ENCODE measurements around the gene CD109.
"Not testable (repeated sequence)": the region's sequence is repeated elsewhere in the genome, so short reads cannot be mapped to it uniquely, and the experiment has no call there.

CD109 gene

GRCh38 chr6:73801652-73802268, 105.8 kb downstream of the CD109 start:
- TF ChIP-seq, protein P1, sequence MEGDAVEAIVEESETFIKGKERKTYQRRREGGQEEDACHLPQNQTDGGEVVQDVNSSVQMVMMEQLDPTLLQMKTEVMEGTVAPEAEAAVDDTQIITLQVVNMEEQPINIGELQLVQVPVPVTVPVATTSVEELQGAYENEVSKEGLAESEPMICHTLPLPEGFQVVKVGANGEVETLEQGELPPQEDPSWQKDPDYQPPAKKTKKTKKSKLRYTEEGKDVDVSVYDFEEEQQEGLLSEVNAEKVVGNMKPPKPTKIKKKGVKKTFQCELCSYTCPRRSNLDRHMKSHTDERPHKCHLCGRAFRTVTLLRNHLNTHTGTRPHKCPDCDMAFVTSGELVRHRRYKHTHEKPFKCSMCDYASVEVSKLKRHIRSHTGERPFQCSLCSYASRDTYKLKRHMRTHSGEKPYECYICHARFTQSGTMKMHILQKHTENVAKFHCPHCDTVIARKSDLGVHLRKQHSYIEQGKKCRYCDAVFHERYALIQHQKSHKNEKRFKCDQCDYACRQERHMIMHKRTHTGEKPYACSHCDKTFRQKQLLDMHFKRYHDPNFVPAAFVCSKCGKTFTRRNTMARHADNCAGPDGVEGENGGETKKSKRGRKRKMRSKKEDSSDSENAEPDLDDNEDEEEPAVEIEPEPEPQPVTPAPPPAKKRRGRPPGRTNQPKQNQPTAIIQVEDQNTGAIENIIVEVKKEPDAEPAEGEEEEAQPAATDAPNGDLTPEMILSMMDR (IDR thresholded peaks at IDR 0.05; ENCODE audit: control insufficient read depth, extremely low read depth, insufficient read depth), result no peak
- DNase-seq (ENCODE audit: low read depth), result no peak
- no peak overlapping the region for H3K4me3 ChIP-seq (ENCODE audit: low read depth, low read length)

GRCh38 chr6:73802366-73802765, 106.4 kb downstream of the CD109 start:
- no peak for DNase-seq (ENCODE audit: low read depth)
- TF ChIP-seq, protein P1 (IDR thresholded peaks at IDR 0.05; ENCODE audit: control insufficient read depth, extremely low read depth, insufficient read depth), result no peak

DNA sequence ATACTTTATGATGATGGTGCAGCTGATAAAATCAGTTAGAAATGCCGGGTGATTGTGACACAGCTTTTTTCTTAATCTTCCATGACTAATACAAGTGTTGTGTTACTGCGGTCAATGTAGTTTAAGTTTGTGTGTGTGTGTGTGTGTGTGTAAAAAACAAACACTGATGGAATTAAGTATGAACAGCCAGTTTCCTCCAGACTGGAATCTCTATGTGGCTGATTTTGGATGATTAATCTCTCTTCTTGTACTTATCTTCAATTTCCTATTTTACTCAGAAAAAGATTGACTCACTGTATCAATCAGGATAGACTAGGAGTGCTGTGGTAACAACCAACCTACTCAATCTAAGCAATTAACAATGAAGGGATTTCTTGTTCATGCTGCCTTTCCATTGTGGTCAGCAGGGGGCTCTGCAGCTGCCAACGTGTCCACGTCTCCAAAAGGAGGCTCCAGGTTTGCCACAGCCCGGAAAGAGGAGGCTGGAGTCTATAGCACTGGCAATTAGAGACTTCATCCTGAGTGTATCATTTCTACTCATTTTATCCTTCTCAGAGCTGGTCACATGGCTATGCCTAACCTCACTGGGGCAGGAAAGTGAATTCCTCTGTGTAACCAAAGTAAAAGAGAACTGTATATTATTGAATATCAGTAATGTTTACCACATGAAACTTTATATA, 107.7 kb downstream of the CD109 start:
- TF ChIP-seq, protein P1 (IDR thresholded peaks at IDR 0.05; ENCODE audit: control insufficient read depth, extremely low read depth, insufficient read depth), result peak; percentile 66
- DNase-seq (ENCODE audit: low read depth), result no peak

More at GRCh38 chr6:73802366-73802765, 106.4 kb downstream of the CD109 start:
- H3K4me3 ChIP-seq (ENCODE audit: low read depth, low read length), result no peak overlapping the region

DNA sequence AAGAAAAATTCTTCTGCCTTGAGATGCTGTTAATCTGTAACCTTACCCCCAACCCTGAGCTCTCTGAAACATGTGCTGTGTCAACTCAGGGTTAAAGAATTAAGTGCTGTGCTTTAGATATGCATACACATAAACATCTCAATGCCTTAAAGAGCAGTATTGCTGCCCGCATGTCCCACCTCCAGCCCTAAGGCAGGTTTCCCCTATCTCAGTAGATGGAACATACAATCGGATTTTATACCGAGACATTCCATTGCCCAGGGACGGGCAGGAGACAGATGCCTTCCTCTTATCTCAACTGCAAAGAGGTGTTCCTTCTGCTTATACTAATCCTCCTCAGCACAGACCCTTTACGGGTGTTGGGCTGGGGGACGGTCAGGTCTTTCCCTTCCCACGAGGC, 109.2 kb downstream of the CD109 start:
- DNase-seq (ENCODE audit: low read depth); H3K4me3 ChIP-seq (ENCODE audit: low read depth, low read length): not testable (repeated sequence)

More for the DNA sequence above, 107.7 kb downstream of the CD109 start:
- no peak overlapping the region for H3K4me3 ChIP-seq (ENCODE audit: low read depth, low read length)

- not testable (repeated sequence) for H3K4me3 ChIP-seq (ENCODE audit: low read depth, low read length); DNase-seq (ENCODE audit: low read depth)
Measured at GRCh38 chr6:73805982-73806381, 110.0 kb downstream of the CD109 start.

DNA sequence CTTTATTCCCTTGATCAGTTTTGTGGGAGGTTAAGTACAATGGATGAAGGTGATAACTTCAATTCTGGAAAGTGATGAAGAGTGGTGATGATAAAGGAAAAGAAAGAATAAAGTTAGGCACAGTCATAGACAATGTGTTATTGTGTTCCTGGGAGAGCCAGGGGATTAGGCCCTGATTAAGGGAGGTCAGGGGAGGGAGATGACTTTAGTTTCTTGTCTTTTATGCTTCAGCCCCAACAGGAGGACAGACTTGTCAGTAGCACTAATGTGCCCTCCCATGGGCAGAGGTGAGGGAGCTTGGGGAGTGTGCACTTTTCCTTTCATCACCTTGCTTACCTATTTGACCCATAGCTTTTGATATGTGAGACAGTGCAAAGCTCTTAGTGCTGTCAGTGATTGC, 115.7 kb downstream of the CD109 start:
- H3K4me3 ChIP-seq (ENCODE audit: low read depth, low read length), result no peak overlapping the region
- DNase-seq (ENCODE audit: low read depth), result no peak
- TF ChIP-seq, protein P1 (IDR thresholded peaks at IDR 0.05; ENCODE audit: control insufficient read depth, extremely low read depth, insufficient read depth), result no peak

DNA sequence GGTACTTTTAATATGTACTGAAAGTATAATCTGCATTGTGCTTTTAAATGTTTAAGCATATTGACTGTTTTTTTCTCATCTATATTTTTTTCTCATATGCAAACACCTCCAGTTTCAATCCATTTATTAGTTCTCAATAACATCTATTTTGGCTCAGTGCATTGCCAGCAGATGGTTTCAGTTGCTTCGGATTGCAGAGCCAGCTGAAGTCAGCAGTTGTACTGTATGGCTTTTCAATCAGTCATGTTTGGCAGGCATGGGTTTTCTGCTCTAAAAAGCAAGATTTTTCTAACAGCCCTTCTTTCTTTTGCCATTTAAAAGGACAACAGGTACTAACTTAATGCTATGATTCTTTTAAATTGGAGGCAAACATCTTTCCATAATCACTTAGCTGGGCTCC, 121.2 kb downstream of the CD109 start:
- no peak overlapping the region for H3K4me3 ChIP-seq (ENCODE audit: low read depth, low read length)

More for the DNA sequence above, 121.2 kb downstream of the CD109 start:
- DNase-seq (ENCODE audit: low read depth), result no peak
- TF ChIP-seq, protein P1 (IDR thresholded peaks at IDR 0.05; ENCODE audit: control insufficient read depth, extremely low read depth, insufficient read depth), result no peak
